ENCODE measurements around the gene CTU1.

DNA sequence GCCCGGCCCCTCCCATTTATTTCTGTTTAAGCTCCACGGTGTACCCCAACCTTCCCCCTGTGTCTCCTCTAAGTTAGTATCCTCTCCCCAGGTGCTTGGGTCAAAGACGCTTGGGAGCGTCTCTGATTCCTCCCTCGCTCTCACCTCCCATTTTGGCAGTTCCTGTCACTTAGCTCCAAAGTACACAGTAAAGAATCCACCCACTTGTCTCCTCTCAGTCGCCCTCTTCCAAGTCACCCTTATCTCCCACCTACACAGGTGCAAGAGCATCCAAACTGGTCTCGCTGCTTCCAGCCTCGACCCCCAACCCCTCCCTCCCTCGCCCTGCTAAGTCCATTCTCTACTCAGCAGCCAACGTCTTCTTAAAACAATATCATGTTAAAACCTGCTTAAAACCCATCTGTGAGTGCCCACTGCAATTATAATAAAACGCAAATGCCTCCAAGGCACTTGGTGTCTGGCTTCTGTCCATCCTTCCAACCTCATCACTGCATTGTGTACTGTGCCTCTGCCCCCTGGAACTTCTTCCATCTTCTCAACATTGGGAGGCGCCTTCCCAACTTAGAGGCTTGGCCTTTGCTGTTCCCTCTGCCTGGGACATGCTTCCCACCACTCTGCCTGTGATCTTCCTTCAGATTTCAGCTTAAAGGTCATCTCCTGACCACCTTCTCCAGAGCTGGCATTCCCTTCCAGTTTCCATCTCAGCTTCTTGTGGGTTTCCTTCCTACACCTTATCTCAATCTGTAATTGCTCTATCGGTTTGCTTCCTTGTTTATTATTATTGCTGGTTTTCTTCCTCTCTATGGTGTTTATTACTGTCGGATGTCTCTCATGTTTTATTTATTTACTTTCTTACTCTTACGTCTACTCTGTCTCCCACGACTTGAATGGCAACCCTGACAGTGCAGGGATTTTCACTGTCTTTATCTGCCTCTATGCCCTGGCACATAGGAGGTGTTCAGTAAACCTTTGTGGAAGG lies 16.0 kb downstream of the CTU1 start:
- TF ChIP-seq, protein P1, sequence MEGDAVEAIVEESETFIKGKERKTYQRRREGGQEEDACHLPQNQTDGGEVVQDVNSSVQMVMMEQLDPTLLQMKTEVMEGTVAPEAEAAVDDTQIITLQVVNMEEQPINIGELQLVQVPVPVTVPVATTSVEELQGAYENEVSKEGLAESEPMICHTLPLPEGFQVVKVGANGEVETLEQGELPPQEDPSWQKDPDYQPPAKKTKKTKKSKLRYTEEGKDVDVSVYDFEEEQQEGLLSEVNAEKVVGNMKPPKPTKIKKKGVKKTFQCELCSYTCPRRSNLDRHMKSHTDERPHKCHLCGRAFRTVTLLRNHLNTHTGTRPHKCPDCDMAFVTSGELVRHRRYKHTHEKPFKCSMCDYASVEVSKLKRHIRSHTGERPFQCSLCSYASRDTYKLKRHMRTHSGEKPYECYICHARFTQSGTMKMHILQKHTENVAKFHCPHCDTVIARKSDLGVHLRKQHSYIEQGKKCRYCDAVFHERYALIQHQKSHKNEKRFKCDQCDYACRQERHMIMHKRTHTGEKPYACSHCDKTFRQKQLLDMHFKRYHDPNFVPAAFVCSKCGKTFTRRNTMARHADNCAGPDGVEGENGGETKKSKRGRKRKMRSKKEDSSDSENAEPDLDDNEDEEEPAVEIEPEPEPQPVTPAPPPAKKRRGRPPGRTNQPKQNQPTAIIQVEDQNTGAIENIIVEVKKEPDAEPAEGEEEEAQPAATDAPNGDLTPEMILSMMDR (IDR thresholded peaks at IDR 0.05) = no peak
- no peak for TF ChIP-seq POLR2AphosphoS5 (IDR thresholded peaks at IDR 0.05; ENCODE audit: low read depth, low read length)
- TF ChIP-seq, protein P2, sequence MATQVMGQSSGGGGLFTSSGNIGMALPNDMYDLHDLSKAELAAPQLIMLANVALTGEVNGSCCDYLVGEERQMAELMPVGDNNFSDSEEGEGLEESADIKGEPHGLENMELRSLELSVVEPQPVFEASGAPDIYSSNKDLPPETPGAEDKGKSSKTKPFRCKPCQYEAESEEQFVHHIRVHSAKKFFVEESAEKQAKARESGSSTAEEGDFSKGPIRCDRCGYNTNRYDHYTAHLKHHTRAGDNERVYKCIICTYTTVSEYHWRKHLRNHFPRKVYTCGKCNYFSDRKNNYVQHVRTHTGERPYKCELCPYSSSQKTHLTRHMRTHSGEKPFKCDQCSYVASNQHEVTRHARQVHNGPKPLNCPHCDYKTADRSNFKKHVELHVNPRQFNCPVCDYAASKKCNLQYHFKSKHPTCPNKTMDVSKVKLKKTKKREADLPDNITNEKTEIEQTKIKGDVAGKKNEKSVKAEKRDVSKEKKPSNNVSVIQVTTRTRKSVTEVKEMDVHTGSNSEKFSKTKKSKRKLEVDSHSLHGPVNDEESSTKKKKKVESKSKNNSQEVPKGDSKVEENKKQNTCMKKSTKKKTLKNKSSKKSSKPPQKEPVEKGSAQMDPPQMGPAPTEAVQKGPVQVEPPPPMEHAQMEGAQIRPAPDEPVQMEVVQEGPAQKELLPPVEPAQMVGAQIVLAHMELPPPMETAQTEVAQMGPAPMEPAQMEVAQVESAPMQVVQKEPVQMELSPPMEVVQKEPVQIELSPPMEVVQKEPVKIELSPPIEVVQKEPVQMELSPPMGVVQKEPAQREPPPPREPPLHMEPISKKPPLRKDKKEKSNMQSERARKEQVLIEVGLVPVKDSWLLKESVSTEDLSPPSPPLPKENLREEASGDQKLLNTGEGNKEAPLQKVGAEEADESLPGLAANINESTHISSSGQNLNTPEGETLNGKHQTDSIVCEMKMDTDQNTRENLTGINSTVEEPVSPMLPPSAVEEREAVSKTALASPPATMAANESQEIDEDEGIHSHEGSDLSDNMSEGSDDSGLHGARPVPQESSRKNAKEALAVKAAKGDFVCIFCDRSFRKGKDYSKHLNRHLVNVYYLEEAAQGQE (IDR thresholded peaks at IDR 0.05; ENCODE audit: insufficient read depth in 1 of 2, low read depth in 2 of 2, low read length in 1 of 2) = no peak
- no peak for TF ChIP-seq TCF7L2 (IDR thresholded peaks at IDR 0.05; ENCODE audit: low read depth, low read length)
- no peak for TF ChIP-seq SIN3A (IDR thresholded peaks at IDR 0.05; ENCODE audit: borderline replicate concordance, insufficient read depth, low read depth, low read length)

All from Panc1 (cell line).